ENCODE data around the gene DNAJC6.

DNA sequence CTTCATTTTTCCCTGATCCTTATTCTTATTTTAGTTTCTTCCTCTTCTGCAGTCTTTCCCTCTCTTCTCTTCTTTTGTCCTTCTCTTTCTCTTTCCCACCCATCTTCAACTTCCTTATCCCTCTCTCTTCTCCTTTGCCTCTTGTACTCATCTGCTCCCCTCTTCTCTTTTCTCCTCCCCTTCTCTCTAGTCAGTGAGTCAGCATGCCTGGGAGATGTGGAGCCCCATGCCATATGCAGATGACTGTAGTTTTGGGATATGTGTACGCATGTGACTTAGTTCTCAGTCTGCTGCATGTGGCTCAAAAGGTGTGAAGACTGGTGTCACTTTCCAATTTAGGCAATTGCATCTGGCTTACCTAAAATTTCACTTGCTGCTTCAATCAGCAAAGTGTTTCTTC is 10.4 kb downstream of the DNAJC6 start:
- TF ChIP-seq, protein P1, sequence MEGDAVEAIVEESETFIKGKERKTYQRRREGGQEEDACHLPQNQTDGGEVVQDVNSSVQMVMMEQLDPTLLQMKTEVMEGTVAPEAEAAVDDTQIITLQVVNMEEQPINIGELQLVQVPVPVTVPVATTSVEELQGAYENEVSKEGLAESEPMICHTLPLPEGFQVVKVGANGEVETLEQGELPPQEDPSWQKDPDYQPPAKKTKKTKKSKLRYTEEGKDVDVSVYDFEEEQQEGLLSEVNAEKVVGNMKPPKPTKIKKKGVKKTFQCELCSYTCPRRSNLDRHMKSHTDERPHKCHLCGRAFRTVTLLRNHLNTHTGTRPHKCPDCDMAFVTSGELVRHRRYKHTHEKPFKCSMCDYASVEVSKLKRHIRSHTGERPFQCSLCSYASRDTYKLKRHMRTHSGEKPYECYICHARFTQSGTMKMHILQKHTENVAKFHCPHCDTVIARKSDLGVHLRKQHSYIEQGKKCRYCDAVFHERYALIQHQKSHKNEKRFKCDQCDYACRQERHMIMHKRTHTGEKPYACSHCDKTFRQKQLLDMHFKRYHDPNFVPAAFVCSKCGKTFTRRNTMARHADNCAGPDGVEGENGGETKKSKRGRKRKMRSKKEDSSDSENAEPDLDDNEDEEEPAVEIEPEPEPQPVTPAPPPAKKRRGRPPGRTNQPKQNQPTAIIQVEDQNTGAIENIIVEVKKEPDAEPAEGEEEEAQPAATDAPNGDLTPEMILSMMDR (IDR thresholded peaks at IDR 0.05 in 8 of 11, conservative IDR thresholded peaks at IDR 0.05 in 3 of 11) = no peak
- TF ChIP-seq POLR2AphosphoS5 (IDR thresholded peaks at IDR 0.05) (no peak), POLR2A (IDR thresholded peaks at IDR 0.05) (no peak)

Data from spleen (tissue), 7 donors.